Right lobe of liver (tissue), 6 donors: ENCODE results near the gene DIS3L2. TPM values are rescaled to one million over a fixed set of nuclear protein-coding genes. Genes with fewer than 3 reads are reported as not detected.

Experiments
- ATAC-seq, 4 donors: fragments of 200-7000 bp; cut with Tn5 transposase; one replicate each; pipeline ENCODE4 v1.9.1; 2020; ENCODE audit warnings: mild to moderate bottlenecking in 4 of 4, moderate library complexity in 4 of 4
- DNase-seq, 3 donors: peaks; one replicate each; pipeline ENCODE4 v3.0.0-alpha.2; 2020
- H3K27ac ChIP-seq, 3 donors: fragments of 200-600 bp; one replicate each; pipeline ENCODE4 v1.8.0; 2022
- H3K27me3 ChIP-seq, 2 donors: fragments of 200-600 bp; one replicate each; pipeline ENCODE4 v1.8.0; 2022
- H3K36me3 ChIP-seq, 4 donors: fragments of 200-600 bp; sonication (generic) in 1 of 4; one replicate each; pipeline versions ENCODE4 v1.5.1 to v1.8.0; 2017 to 2022; ENCODE audit warnings: control low read depth in 1 of 4
- H3K4me1 ChIP-seq, 4 donors: fragments of 200-600 bp; sonication (generic) in 1 of 4; one replicate each; pipeline versions ENCODE4 v1.5.1 to v1.8.0; 2017 to 2022; ENCODE audit warnings: control low read depth in 1 of 4
- H3K4me3 ChIP-seq, 3 donors: fragments of 200-600 bp; one replicate each; pipeline ENCODE4 v1.8.0; 2022
- H3K9me3 ChIP-seq, 4 donors: fragments of 200-600 bp; sonication (generic) in 1 of 4; one replicate each; pipeline versions ENCODE4 v1.5.1 to v1.8.0; 2017 to 2022; ENCODE audit warnings: control low read depth in 1 of 4
- POLR2A ChIP-seq: fragments of 450-650 bp; IDR thresholded peaks from one replicate; pipeline ENCODE4 v1.6.1; 2017; ENCODE audit warnings: antibody characterized with exemption, mild to moderate bottlenecking
- WGBS: methylation state at CpG from one replicate; pipeline ENCODE4 v1.1.6; 2018; ENCODE audit warnings: low coverage, low lambda C conversion rate; ENCODE audit not compliant: insufficient coverage; ENCODE audit errors: missing lambda C conversion rate; 5-methylcytosine and 5-hydroxymethylcytosine counted together
- intact Hi-C, 2 donors: fragments of 100-400 bp; cut with DNase I; formaldehyde crosslinking; loops; one replicate each; pipeline versions ENCODE4 v1.11.2 to v1.14.1; 2022
- total RNA-seq, 6 experiments: library from RNA; depleted of rRNA in 2 of 6; stranded (reverse); fragments of >200 nt in 2 of 6; fragmentation: NEBNext Ultra II Directional in 3 of 6; extraction: Animal tissue kit (Norgen Biotek cat#: 25700) in 3 of 6; gene quantifications; one replicate each; pipeline versions ENCODE4 v1.1.0 to v1.2.4, GENCODE V29; 2016 to 2023
- TF ChIP-seq, protein P1 (sequence below), 4 donors: fragments of 200-600 bp in 3 of 4; fragments of 450-650 bp in 1 of 4; IDR thresholded peaks; one replicate each; pipeline versions ENCODE4 v1.5.1 to v1.8.0; 2016 to 2022; ENCODE audit warnings: antibody characterized with exemption in 4 of 4, mild to moderate bottlenecking in 2 of 4
- donor health status: DM: no; HTN: yes; CAD: no.
- donor health status: DM: no; HTN: no; CAD: no.
- donor health status: DM: no; HTN: no; CAD: no.
- donor health status: DM: no; HTN: yes; CAD: no.
- donor health status: DM: no; HTN: yes; CAD: no.

DIS3L2 gene
- total RNA-seq, 6 experiments from 2014 or later = 8.1 to 22.3 (median 16.7) TPM

DNA sequence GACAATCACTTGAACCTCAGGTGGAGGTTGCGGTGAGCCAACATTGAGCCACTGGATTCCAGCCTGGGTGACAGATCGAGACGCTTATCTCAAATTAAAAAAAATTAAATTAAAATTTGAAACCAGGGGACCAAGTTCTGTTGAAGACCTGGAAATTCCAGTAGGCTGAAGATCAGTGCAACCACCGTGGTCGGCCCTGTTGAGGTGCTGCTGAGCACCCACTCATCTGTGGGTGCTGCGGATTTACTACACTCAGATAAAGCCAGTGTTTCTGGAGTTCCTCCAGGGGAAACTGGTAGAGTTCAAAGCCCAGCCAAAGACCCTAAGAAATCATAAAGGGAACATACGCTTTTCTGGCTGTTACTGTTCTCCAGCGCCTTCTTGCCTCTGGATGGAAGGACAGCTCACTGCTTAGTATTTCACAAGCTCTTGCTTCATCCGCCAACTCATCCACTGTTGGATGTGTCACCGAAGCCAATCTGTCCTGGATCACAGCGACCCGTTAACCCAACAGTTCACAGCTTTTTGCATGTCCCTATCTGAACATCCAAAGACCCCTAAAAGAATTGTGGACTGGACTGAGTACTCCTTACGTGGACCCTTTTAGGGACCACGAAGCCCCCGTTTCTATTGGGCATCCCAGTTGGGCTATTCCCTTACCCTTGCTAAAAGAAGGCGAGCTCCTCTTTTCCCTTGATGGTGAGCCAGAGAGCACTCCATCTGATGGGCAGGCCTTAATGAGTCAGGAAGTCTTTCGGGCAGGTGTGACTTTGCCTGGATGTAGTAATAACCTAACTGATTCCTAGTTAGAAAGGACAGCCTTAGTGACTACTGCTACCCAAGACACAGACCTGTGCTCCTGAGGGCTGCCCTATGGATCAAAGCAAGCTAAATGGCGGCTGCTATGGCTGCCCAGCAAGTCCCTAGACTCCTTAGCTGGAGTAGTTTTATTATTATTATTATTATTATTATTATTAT, 411.0 kb downstream of the DIS3L2 start:
- H3K27me3 ChIP-seq = no peaks in the 10 kb centered on the region
- H3K9me3 ChIP-seq = no peaks in the 10 kb centered on the region
- H3K36me3 ChIP-seq = no peaks in the 10 kb centered on the region
- DNase-seq (no peak), ATAC-seq (no peak)
- no peak overlapping the region for H3K27ac ChIP-seq
- intact Hi-C loops = no loop called here
- no peak for TF ChIP-seq POLR2A
- TF ChIP-seq, protein P1, sequence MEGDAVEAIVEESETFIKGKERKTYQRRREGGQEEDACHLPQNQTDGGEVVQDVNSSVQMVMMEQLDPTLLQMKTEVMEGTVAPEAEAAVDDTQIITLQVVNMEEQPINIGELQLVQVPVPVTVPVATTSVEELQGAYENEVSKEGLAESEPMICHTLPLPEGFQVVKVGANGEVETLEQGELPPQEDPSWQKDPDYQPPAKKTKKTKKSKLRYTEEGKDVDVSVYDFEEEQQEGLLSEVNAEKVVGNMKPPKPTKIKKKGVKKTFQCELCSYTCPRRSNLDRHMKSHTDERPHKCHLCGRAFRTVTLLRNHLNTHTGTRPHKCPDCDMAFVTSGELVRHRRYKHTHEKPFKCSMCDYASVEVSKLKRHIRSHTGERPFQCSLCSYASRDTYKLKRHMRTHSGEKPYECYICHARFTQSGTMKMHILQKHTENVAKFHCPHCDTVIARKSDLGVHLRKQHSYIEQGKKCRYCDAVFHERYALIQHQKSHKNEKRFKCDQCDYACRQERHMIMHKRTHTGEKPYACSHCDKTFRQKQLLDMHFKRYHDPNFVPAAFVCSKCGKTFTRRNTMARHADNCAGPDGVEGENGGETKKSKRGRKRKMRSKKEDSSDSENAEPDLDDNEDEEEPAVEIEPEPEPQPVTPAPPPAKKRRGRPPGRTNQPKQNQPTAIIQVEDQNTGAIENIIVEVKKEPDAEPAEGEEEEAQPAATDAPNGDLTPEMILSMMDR (IDR thresholded peaks at IDR 0.05) = no peak
- no peaks in the 10 kb centered on the region for H3K4me1 ChIP-seq
- no peak overlapping the region for H3K4me3 ChIP-seq
- 81% methylated on average over 15 of the region's 18 CpGs for WGBS

DNA sequence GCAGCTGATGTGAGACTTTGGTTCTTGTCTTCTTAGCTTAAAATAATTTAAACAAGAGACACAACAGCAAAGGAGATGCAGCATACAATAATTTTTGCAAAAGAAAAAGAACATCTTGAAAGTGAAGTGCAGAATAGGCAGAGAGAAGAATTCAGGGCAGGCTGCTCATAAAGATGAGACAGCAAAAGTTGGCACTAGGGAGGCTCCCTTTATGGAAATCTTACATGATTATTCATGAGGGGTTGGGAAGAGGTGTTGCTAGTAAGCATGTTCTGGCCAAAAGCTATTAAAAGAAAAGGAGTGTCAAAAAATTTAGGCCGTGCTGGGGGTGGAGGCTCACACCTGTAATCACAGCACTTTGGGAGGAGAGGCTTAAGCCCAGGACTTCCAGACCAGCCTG, 412.8 kb downstream of the DIS3L2 start:
- no peaks in the 10 kb centered on the region for H3K27me3 ChIP-seq
- no peak for ATAC-seq
- no peak overlapping the region for H3K4me3 ChIP-seq
- H3K36me3 ChIP-seq = no peaks in the 10 kb centered on the region
- no peaks in the 10 kb centered on the region for H3K9me3 ChIP-seq
- intact Hi-C loops = no loop called here
- H3K27ac ChIP-seq = no peak overlapping the region
- DNase-seq = no peak
- WGBS = 22% methylated on average over 1 of the region's 1 CpG
- TF ChIP-seq, protein P1 (IDR thresholded peaks at IDR 0.05) = no peak
- TF ChIP-seq POLR2A = no peak
- H3K4me1 ChIP-seq = no peaks in the 10 kb centered on the region

DNA sequence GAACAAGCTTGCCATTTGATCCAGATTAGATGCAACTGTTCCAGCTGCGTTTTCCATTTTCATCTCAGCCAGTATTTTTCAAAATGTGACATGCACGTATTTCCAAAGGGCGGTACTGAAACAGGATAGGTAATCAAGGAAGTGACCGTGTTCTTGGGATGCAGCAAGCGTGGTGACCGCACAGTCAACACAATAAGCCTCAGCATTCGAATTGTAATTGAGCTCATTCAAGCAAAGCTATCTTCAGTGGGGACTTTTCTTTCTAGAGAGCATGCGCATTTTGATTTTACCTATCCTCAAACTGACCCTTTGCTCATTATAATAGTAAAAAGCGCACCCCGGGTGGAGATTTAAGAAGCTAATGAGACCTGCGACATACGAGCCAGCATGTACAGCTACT, 413.7 kb downstream of the DIS3L2 start:
- H3K27ac ChIP-seq = no peak overlapping the region
- DNase-seq (no peak), ATAC-seq (no peak)
- H3K27me3 ChIP-seq = no peaks in the 10 kb centered on the region
- H3K36me3 ChIP-seq = no peaks in the 10 kb centered on the region
- intact Hi-C loops = no loop called here
- H3K4me3 ChIP-seq = no peak overlapping the region
- no peaks in the 10 kb centered on the region for H3K4me1 ChIP-seq
- no peaks in the 10 kb centered on the region for H3K9me3 ChIP-seq
- 78% methylated on average over 10 of the region's 12 CpGs for WGBS
- TF ChIP-seq, protein P1 (IDR thresholded peaks at IDR 0.05) = no peak
- no peak for TF ChIP-seq POLR2A

DNA sequence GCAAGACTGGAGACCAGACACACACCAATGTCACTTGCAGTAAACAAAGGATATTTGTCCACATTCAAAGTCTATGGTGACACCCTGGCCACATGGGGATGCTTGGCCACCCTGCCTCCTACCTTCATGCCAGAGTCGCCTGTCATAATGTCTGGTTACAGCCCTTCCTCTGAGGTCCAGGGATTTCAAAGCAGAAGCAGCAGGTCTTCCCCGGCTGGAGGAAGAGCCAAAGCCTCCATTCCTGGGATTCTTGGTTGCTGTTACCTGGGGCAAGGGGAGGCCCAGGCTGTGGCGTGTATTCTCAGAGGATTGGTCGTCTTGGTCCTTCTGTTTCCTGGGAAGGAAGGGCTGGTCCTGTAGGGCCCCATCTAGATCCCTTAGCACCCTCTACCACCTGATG, 414.7 kb downstream of the DIS3L2 start:
- intact Hi-C loops = no loop called here
- WGBS = 83% methylated on average over 1 of the region's 4 CpGs
- no peak for DNase-seq
- Histone ChIP-seq H3K27me3 (no peaks in the 10 kb centered on the region), H3K9me3 (no peaks in the 10 kb centered on the region), H3K27ac (no peak overlapping the region), H3K36me3 (no peaks in the 10 kb centered on the region), H3K4me1 (no peaks in the 10 kb centered on the region), H3K4me3 (no peak overlapping the region)
- TF ChIP-seq POLR2A = no peak
- TF ChIP-seq, protein P1 (IDR thresholded peaks at IDR 0.05) = no peak
- no peak for ATAC-seq
